IMR-90 (cell line): ENCODE results near the gene PLEKHG2. TPM values are rescaled to one million over a fixed set of nuclear protein-coding genes. Genes with fewer than 3 reads are reported as not detected.

Source experiments
- ATAC-seq: fragments of 200-7000 bp; cut with Tn5 transposase; 2 replicates; pipeline ENCODE4 v1.9.1; 2020; ENCODE audit warnings: low read depth, mild to moderate bottlenecking, moderate library complexity
- BruUV-seq: library from RNA; stranded (reverse); fragments of 400-500 nt; replicated peaks from 2 replicates; lab custom pipeline; 2021; lab: Mats Ljungman, UMichigan
- CTCF ChIA-PET: fragments of 300-600 bp; formaldehyde crosslinking; extraction: SDS; loops from one replicate; lab custom pipeline; 2021; ENCODE audit warnings: antibody characterized with exemption; lab: Yijun Ruan, JAX
- POLR2A ChIA-PET: fragments of 300-600 bp; sonication (Branson Sonifier 250); formaldehyde crosslinking; loops from one replicate; lab custom pipeline; 2022; ENCODE audit warnings: antibody characterized with exemption; ENCODE audit not compliant: unreplicated experiment; lab: Charles Lee
- DNase-seq: peaks from one replicate; pipeline ENCODE4 v3.0.0; 2013
- H2AFZ ChIP-seq: replicated peaks from 2 replicates; pipeline ENCODE3; 2013; ENCODE audit warnings: low read length, mild to moderate bottlenecking; ENCODE audit not compliant: poor library complexity
- H2AK5ac ChIP-seq: 2 replicates; pipeline ENCODE4 v1.6.1; 2013; ENCODE audit warnings: low read depth, low read length, inconsistent platforms
- H2AK9ac ChIP-seq: replicated peaks from 2 replicates; pipeline ENCODE3; 2013; ENCODE audit warnings: mild to moderate bottlenecking, low read depth, low read length, moderate library complexity; ENCODE audit not compliant: poor library complexity
- H2BK120ac ChIP-seq: 2 replicates; pipeline ENCODE4 v1.6.1; 2013; ENCODE audit warnings: low read depth, low read length, inconsistent platforms
- H2BK15ac ChIP-seq: 3 replicates; pipeline ENCODE4 v1.6.1; 2013; ENCODE audit warnings: low read depth, low read length, inconsistent platforms
- H2BK20ac ChIP-seq: 2 replicates; pipeline ENCODE4 v1.6.1; 2013; ENCODE audit warnings: low read depth, mild to moderate bottlenecking, inconsistent platforms, low read length, moderate library complexity
- H2BK5ac ChIP-seq: 2 replicates; pipeline ENCODE4 v1.6.1; 2013; ENCODE audit warnings: mild to moderate bottlenecking, low read depth, low read length, inconsistent platforms; ENCODE audit not compliant: poor library complexity, severe bottlenecking
- H3K14ac ChIP-seq: replicated peaks from 2 replicates; pipeline ENCODE4 v1.6.1; 2013; ENCODE audit warnings: low read depth, low read length, inconsistent platforms
- H3K18ac ChIP-seq: 2 replicates; pipeline ENCODE4 v1.6.1; 2013; ENCODE audit warnings: low read depth, low read length, control low read depth
- H3K23ac ChIP-seq: 2 replicates; pipeline ENCODE4 v1.6.1; 2013; ENCODE audit warnings: low read depth, low read length, inconsistent platforms
- H3K27ac ChIP-seq: 2 replicates; pipeline ENCODE4 v1.5.1; 2013; ENCODE audit warnings: mild to moderate bottlenecking, control low read depth, low read length; ENCODE audit not compliant: insufficient read depth
- H3K27me3 ChIP-seq: 2 replicates; pipeline ENCODE4 v1.6.1; 2013; ENCODE audit warnings: low read length; ENCODE audit not compliant: control insufficient read depth, insufficient read depth
- H3K36me3 ChIP-seq: 2 replicates; pipeline ENCODE4 v1.6.1; 2013; ENCODE audit warnings: low read length, mixed read lengths; ENCODE audit not compliant: control insufficient read depth, insufficient read depth
- H3K4ac ChIP-seq: 2 replicates; pipeline ENCODE4 v1.6.1; 2013; ENCODE audit warnings: low read depth, low read length, inconsistent platforms
- H3K4me1 ChIP-seq: 2 replicates; pipeline ENCODE4 v1.6.1; 2013; ENCODE audit warnings: low read length, mixed read lengths; ENCODE audit not compliant: control insufficient read depth, insufficient read depth
- H3K4me2 ChIP-seq: 2 replicates; pipeline ENCODE4 v1.6.1; 2013; ENCODE audit warnings: low read depth, mild to moderate bottlenecking, control low read depth, low read length, moderate library complexity
- H3K4me3 ChIP-seq: 2 replicates; pipeline ENCODE4 v1.5.1; 2013; ENCODE audit warnings: low read depth, mild to moderate bottlenecking, control low read depth, low read length, moderate library complexity; ENCODE audit not compliant: insufficient read depth
- H3K56ac ChIP-seq: 2 replicates; pipeline ENCODE4 v1.6.1; 2013; ENCODE audit warnings: low read length, inconsistent platforms; ENCODE audit not compliant: insufficient read depth; ENCODE audit errors: extremely low read depth
- H3K79me1 ChIP-seq, 2 experiments: 2 replicates each; pipeline ENCODE4 v1.6.1; 2013; ENCODE audit warnings: low read length in 2 of 2, inconsistent platforms in 1 of 2, low read depth in 1 of 2
- H3K9ac ChIP-seq: 2 replicates; pipeline ENCODE4 v1.6.1; 2013; ENCODE audit warnings: low read depth, low read length, control low read depth
- H3K9me1 ChIP-seq: 2 replicates; pipeline ENCODE4 v1.6.1; 2013; ENCODE audit warnings: low read length, inconsistent platforms; ENCODE audit not compliant: insufficient read depth
- H3K9me3 ChIP-seq: 2 replicates; pipeline ENCODE4 v1.6.1; 2013; ENCODE audit warnings: low read length; ENCODE audit not compliant: control insufficient read depth, insufficient read depth
- H4K20me1 ChIP-seq: 2 replicates; pipeline ENCODE4 v1.6.1; 2013; ENCODE audit warnings: low read length, inconsistent platforms; ENCODE audit not compliant: insufficient read depth
- H4K5ac ChIP-seq: 2 replicates; pipeline ENCODE4 v1.6.1; 2013; ENCODE audit warnings: mild to moderate bottlenecking, low read depth, low read length, control low read depth
- H4K8ac ChIP-seq, 2 experiments: 2 replicates each; pipeline ENCODE4 v1.6.1; 2013; ENCODE audit warnings: low read depth in 2 of 2, low read length in 2 of 2, control low read depth in 1 of 2, inconsistent platforms in 1 of 2
- H4K91ac ChIP-seq: 2 replicates; pipeline ENCODE4 v1.6.1; 2013; ENCODE audit warnings: low read depth, low read length, inconsistent platforms; ENCODE audit not compliant: insufficient read depth
- CHD1 ChIP-seq: IDR thresholded peaks from 2 replicates; pipeline ENCODE4 v1.6.1; 2012; ENCODE audit warnings: low read depth, low read length, improper control_type of control experiment
- CTCF ChIP-seq: conservative IDR thresholded peaks from 2 replicates; pipeline ENCODE4 v1.5.1; 2012; ENCODE audit warnings: mild to moderate bottlenecking, low read depth, low read length, improper control_type of control experiment
- FOS ChIP-seq: fragments of 150-350 bp; IDR thresholded peaks from 2 replicates; pipeline ENCODE4 v1.6.1; 2016; ENCODE audit warnings: low read depth, low read length
- MAZ ChIP-seq: IDR thresholded peaks from 2 replicates; pipeline ENCODE4 v1.6.1; 2012; ENCODE audit warnings: low read depth, mild to moderate bottlenecking, low read length, improper control_type of control experiment, moderate library complexity, borderline replicate concordance
- POLR2A ChIP-seq: IDR thresholded peaks from 2 replicates; pipeline ENCODE4 v1.6.1; 2012; ENCODE audit warnings: mild to moderate bottlenecking, low read depth, low read length
- RCOR1 ChIP-seq: IDR thresholded peaks from 2 replicates; pipeline ENCODE4 v1.6.1; 2012; ENCODE audit warnings: mild to moderate bottlenecking, low read length, improper control_type of control experiment; ENCODE audit not compliant: insufficient replicate concordance
- USF2 ChIP-seq: fragments of 150-350 bp; IDR thresholded peaks from 2 replicates; pipeline ENCODE4 v1.6.1; 2017; ENCODE audit warnings: mild to moderate bottlenecking, antibody characterized with exemption, low read length, low read depth
- WGBS, 2 experiments: methylation state at CpG; one replicate each; pipeline versions ENCODE4 v1.1.5 to v1.1.7; 2013; ENCODE audit warnings: missing lambda C conversion rate in 2 of 2; ENCODE audit not compliant: insufficient read length in 1 of 2; ENCODE audit errors: extremely low coverage in 2 of 2; 5-methylcytosine and 5-hydroxymethylcytosine counted together
- dilution Hi-C: fragments of 300-500 bp; cut with HindIII; formaldehyde crosslinking; loops from one replicate; pipeline ENCODE4 v1.14.3; 2018; ENCODE audit warnings: low sequenced_read_pairs; ENCODE audit not compliant: unreplicated experiment
- in situ Hi-C: fragments of 300-500 bp; cut with MboI; formaldehyde crosslinking; loops from 3 replicates; pipeline ENCODE4 v1.14.3; 2019; ENCODE audit warnings: low sequenced_read_pairs, inconsistent platforms, mixed read lengths
- intact Hi-C: fragments of 100-400 bp; cut with micrococcal nuclease; formaldehyde crosslinking; loops from 2 replicates; pipeline ENCODE4 v1.10.0; 2022
- polyA plus RNA-seq, 3 experiments: library from polyadenylated mRNA; depleted of rRNA; stranded (reverse); fragments of >200 nt; gene quantifications; 2 replicates each; pipeline ENCODE4 v1.2.3, GENCODE V29; 2012; ENCODE audit warnings: low replicate concordance in 1 of 3
- total RNA-seq: library from RNA; depleted of rRNA; stranded (reverse); fragments of >200 nt; gene quantifications from 2 replicates; pipeline ENCODE4 v1.2.3, GENCODE V29; 2012

PLEKHG2 gene
- total and polyA plus RNA-seq, 2 of the 4 experiments (the other 2 are of a cell fraction): 6.5 to 28.3 TPM

- Histone ChIP-seq H3K9ac (peak overlapping the region; percentile 99), H3K23ac (peak overlapping the region; percentile 99), H4K8ac (peak overlapping the region; percentile 85 to 94), H3K9me1 (peaks cover 9% of the 10 kb centered on the region; the same call in 1 of the 2 replicates), H2BK15ac (peak overlapping the region; percentile 74; the same call in 1 of the 3 replicates), H3K9me3 (no peaks in the 10 kb centered on the region), H4K91ac (peak overlapping the region; percentile 95), H3K56ac (peak overlapping the region; percentile 99), H4K20me1 (peaks cover 44% of the 10 kb centered on the region), H2AK5ac (peak overlapping the region; percentile 95), H3K14ac (peak overlapping the region; percentile 100), H3K36me3 (peaks cover 32% of the 10 kb centered on the region), H3K27ac (peak overlapping the region; percentile 98), H3K27me3 (no peaks in the 10 kb centered on the region), H2BK120ac (peak overlapping the region; percentile 90), H3K4me3 (peak overlapping the region; percentile 90), H2BK5ac (peak overlapping the region; percentile 88), H3K4me1 (peaks cover 26% of the 10 kb centered on the region), H2AFZ (peak overlapping the region; percentile 92), H3K18ac (peak overlapping the region; percentile 72), H2BK20ac (peak overlapping the region; percentile 65), H3K4ac (peak overlapping the region; percentile 98), H2AK9ac (peak overlapping the region; percentile 100), H3K4me2 (peak overlapping the region; percentile 72), H4K5ac (peak overlapping the region; percentile 74), H3K79me1 (peaks cover 10 to 65% of the 10 kb centered on the region in 2 experiments; a peak in 3 of 4 replicates)
- ATAC-seq (peak; percentile 6), DNase-seq (peak; percentile 60)
- intact Hi-C loops (loop anchor here (2.0 kb wide), 1 partner anchor 291 kb away; no protein-coding TSS in a partner anchor), in situ Hi-C loops (no loop called here), dilution Hi-C loops (no loop called here)
- POLR2A ChIA-PET: no interaction called here
- BruUV-seq: no TSS peak
- CTCF ChIA-PET: interaction anchor here (1.0 to 1.1 kb wide), 2 partner anchors 15 to 41 kb away, joined by 3 read pairs; no protein-coding TSS in a partner anchor
- WGBS, 2 experiments: 1% methylated on average over 18 of the region's 54 CpGs; no CpG with 5 or more reads in 1 of the 2 experiments
- TF ChIP-seq POLR2A: peak; percentile 69
- TF ChIP-seq MAZ: peak; percentile 51; the same call in 1 of the 2 replicates
- TF ChIP-seq USF2: peak; percentile 25; the same call in 1 of the 2 replicates
- no peak for TF ChIP-seq RCOR1
- no peak for TF ChIP-seq CTCF
- peak; percentile 57; the same call in 1 of the 2 replicates for TF ChIP-seq CHD1
- TF ChIP-seq FOS: no peak
Observed at GRCh38 chr19:39413272-39413910, 922 bp downstream of the PLEKHG2 start.
